Mammary epithelial cell (primary cell): Measurements from ENCODE around the gene CTTNBP2.

ENCODE experiments used
- EZH2 ChIP-seq: IDR thresholded peaks from 2 replicates; pipeline ENCODE4 v1.6.1; 2012; ENCODE audit warnings: low read length, inconsistent platforms, borderline replicate concordance
- TF ChIP-seq, protein P1 (sequence below), 2 donors: IDR thresholded peaks in 1 of 2; conservative IDR thresholded peaks in 1 of 2; 2 replicates each; pipeline ENCODE4 v1.5.1; 2011 to 2012; ENCODE audit warnings: inconsistent platforms in 2 of 2, low read length in 2 of 2, mild to moderate bottlenecking in 2 of 2, control low read depth in 1 of 2, low read depth in 1 of 2; ENCODE audit not compliant: insufficient read depth in 1 of 2; ENCODE audit errors: extremely low read depth in 1 of 2

DNA sequence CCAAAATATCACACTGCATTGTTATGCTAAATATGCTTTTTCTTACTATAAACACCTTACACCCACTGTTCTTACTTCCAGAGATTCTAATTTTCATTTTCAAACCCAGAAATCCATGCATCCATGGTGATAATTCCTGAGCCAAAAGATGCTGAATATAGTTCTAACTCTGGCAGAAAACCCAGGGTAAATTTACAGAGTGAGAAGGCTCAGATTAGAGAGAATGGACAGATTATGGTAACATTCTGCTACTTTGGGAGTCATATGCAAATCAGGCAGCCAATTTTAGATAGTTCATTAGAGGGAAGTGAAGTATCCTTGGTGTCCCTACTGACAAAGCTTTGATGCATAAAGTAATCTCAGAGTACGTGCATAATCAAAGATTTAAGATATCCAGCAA is 15.4 kb upstream of the CTTNBP2 start:
- TF ChIP-seq, protein P1, sequence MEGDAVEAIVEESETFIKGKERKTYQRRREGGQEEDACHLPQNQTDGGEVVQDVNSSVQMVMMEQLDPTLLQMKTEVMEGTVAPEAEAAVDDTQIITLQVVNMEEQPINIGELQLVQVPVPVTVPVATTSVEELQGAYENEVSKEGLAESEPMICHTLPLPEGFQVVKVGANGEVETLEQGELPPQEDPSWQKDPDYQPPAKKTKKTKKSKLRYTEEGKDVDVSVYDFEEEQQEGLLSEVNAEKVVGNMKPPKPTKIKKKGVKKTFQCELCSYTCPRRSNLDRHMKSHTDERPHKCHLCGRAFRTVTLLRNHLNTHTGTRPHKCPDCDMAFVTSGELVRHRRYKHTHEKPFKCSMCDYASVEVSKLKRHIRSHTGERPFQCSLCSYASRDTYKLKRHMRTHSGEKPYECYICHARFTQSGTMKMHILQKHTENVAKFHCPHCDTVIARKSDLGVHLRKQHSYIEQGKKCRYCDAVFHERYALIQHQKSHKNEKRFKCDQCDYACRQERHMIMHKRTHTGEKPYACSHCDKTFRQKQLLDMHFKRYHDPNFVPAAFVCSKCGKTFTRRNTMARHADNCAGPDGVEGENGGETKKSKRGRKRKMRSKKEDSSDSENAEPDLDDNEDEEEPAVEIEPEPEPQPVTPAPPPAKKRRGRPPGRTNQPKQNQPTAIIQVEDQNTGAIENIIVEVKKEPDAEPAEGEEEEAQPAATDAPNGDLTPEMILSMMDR (conservative IDR thresholded peaks at IDR 0.05 in 1 of 2, IDR thresholded peaks at IDR 0.05 in 1 of 2; ENCODE audit: extremely low read depth in 1 of 2, insufficient read depth in 1 of 2, low read depth in 1 of 2, low read length in 2 of 2) = no peak
- no peak for TF ChIP-seq EZH2
